Raji (cell line): ENCODE results near the gene GTF3C1.

Experiments used
- POLR2A ChIP-seq: IDR thresholded peaks from 2 replicates; pipeline ENCODE4 v1.6.1; 2011; ENCODE audit warnings: low read depth, low read length, control low read depth; ENCODE audit not compliant: insufficient read depth

Gene GTF3C1

DNA sequence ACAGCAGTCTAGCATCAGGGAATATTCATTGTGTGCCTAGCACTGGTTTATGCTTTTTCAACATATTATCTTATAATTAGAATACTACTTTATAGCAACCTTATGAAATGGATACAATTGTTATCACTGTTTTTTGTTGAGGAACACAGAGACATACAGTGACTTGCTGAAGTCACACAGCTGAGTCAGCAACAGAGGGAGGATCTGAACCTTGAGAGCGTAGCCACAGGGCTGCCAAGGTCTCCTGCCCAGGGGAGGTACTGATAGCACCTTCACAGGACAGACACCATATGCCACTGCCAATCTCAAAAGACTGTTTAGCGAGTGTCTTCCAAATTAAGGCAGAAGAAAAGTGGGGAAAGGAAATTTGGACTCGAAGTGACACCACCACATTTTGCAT is 63.0 kb downstream of the GTF3C1 start:
- no peak for TF ChIP-seq POLR2A

- no peak for TF ChIP-seq POLR2A
Observed at GRCh38 chr16:27486344-27486743, 63.4 kb downstream of the GTF3C1 start.

DNA sequence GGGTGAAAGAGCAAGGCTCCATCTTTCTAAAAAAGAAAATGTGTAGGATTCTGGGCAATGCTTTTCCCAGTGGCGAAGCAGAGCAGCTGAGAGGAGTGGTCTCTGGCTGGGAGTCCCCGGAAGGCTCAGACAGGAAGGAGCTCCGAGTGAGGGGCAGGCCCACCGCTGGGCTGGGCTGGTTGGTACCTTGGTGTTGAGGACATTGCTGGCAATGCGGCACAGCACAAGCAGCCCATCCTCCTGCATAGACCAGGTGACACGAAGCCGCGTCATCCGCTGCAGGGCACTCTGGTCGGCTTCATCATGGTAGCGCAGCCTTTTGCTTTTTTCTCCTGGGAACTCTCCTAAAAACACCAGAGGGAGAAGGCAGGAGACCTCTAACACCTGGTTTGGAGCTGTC is 63.9 kb downstream of the GTF3C1 start:
- TF ChIP-seq POLR2A: no peak

GRCh38 chr16:27485126-27485525 is 64.6 kb downstream of the GTF3C1 start:
- no peak for TF ChIP-seq POLR2A

- no peak for TF ChIP-seq POLR2A
Observed at GRCh38 chr16:27483624-27484023, 66.1 kb downstream of the GTF3C1 start.

- TF ChIP-seq POLR2A: no peak
Observed at GRCh38 chr16:27483088-27483437, 66.7 kb downstream of the GTF3C1 start.

DNA sequence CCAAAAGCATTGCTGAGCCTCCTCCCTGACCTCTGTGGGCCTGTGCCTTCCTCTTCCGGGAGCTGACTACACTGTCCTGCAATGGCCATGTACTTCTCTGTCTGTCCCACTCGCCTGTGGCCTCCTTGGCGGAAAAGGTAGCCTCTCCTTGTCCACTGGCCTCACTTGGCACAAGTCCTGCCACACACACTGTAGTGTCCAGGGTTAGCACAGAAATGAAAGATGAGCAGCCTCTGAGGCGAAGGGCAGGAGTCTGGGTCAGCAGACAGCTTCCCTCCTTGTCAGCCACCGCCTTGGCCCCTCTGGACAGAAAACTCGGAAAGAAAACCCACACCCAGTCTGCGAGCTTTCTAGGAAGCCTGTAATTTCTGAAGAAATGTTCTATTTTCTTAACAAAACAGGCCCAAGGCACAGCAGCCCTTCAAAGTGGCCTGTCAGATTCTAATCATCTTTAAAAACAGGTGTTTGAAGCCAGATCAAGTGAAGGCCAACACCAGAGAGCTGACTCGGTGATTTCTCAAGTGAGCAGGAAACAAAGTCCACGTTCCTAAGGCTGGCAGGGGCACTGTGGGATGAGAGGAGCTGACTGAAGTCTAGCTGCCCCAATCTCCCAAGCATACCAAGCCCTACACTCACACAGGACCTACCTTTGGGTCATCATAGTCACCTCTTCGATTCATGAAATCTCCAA is 67.2 kb downstream of the GTF3C1 start:
- TF ChIP-seq POLR2A: no peak

- TF ChIP-seq POLR2A: no peak
Observed at GRCh38 chr16:27481282-27481934, 68.3 kb downstream of the GTF3C1 start.

DNA sequence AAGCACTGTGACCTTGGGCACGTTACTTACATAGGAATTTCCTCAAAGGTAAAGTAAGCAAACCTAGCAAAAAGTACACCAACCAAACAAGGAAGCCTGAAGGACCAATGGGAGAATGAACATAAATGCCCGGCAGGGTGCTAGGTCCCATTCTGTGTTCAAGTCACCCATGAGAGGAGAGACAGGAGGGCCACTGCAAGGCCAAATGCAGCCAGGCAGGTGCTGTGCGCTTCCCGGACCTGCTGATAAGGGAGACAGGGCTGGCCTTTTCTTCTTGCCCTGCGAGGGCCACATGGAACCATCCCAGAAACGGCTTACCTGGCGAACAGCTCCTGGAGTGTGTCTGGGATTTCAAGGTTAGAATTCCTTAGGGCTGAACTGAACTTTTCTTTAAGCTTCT is 69.0 kb downstream of the GTF3C1 start:
- no peak for TF ChIP-seq POLR2A

DNA sequence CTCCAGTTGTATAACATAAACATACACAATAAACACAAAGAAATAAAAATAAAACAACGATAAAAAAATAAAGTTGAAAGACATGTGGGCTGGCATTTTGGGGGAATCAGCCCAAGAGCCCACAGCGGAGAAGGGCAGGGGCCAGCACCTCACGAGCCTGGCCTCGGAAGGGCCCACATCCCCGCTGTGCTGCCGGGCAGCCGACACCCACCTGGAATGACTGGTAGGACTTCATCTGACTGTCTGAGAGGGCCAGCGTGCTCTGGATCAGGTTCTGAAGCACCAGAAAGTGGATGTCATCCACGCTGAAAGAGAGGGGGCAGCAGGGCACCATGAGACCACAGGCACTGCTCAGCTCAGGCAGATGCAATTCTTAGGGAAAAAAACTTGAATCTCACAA is 73.5 kb downstream of the GTF3C1 start:
- TF ChIP-seq POLR2A: no peak

- no peak for TF ChIP-seq POLR2A
Observed at GRCh38 chr16:27475561-27475960, 74.2 kb downstream of the GTF3C1 start.

- TF ChIP-seq POLR2A: no peak
Observed at GRCh38 chr16:27474921-27475320, 74.8 kb downstream of the GTF3C1 start.

GRCh38 chr16:27474041-27474440 is 75.7 kb downstream of the GTF3C1 start:
- no peak for TF ChIP-seq POLR2A

DNA sequence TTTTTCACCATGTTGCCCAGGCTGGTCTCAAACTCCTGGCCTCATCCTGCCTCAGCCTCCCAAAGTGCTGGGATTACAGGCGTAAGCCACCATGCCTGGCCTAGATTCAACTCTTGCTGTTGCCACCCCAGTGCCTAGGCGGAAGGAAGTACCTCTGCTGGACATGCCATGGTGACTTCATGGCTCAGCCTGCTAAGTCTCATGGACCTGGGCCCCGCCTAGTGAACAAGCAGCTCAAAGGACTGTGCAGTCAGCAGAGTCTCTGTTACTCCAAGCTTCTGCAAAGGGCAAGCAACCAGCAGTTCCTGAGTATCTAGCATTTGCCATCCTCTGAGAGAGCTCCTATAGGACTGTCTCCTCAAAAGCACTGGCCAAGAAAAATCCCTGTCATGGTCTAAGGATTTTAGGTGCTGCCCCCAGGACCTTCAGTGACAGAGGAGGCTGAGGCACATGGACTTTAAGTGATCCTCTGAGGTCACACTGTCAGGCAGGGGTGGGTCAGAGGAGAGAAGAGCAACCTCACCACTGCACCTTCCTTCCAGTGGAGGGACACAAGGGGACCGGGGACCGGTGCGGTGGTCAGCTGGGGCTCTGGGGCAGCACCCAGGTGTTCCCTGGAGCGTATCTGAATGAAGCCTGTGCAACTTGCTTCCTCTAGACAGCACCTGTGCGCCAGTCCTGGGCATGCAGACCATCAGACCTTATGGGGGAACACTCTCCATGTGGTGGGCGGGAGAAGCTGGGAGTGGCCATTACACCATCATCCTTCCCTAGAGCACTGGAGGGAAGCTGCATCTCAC is 76.4 kb downstream of the GTF3C1 start:
- TF ChIP-seq POLR2A: no peak

- TF ChIP-seq POLR2A: no peak
Observed at GRCh38 chr16:27472091-27473020, 77.4 kb downstream of the GTF3C1 start.

DNA sequence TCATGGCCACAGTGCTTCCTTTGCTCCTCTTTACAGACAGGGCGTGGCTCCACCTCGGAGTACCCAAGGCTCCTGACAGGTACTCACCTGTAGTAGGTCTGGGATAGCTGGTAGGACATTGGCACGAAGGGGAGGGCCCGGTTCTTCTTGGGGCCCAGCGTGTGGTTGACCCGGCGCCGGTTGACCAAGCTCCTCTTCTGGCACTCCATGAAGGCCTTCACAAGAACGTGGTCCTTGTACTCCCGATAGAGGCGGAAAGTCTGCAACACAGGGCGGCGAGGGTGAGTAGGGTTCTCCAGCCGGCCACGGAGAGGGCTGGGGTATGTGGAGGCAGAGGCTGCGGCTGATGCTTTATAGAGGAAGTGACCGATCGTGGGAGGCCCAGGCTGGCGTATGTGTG is 78.1 kb downstream of the GTF3C1 start:
- no peak for TF ChIP-seq POLR2A
